NCI-H146 treated with DMSO at 0.1 percent for 48 hours (cell line): ENCODE results near the gene PIK3R4.

Experiments
- DNase-seq: peaks from one replicate; lab custom pipeline; 2025; ENCODE audit not compliant: unreplicated experiment; lab: John Stamatoyannopoulos, UW

The PIK3R4 gene

DNA sequence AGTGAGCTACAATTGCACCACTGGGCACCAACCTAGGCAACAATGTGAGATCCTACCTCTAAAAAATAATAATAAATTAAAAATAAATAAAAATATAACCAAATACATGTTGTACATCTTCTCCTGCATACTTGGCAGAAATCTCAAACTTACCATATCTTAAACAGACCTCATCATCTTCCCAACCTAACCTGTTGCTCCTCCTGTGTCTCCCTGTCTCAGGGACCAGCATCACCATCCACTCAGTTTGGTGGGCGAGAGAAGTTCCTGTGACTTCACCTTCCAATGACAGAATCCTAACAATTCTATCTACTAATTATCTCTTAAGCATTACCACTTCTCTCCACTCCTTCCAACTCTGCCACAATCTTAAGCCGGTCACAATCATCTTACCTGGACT lies 3.3 kb downstream of the PIK3R4 start:
- no peak for DNase-seq

DNA sequence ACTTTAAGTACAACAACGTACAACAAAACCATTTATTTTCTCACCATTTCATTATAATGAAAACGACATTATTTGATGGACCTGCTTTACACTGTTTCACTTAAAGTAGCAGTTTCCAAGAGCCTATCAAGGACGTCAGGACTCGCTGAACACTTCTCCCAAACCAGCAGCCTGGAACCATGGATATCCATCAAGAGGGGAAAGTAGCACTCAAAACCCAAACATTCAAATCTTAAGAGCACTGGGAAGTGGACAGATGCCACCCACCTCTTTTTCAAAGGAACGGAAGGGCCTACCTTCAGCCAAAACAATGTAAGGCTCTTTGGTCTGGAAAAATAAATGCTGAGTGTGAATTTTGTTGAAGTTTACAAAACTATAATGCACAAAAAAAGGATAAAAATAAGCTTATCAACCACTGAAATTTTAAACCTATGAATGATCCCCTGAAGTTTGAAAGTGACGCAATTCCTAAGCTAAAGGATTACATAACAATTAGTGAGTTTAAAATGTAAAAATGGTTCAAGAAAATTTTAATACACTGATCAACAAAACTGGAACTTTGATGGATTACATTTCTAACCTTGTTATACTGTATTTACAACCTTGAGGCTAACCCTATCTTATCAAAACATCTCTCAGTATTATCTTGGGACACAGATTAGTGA lies 4.6 kb downstream of the PIK3R4 start:
- no peak for DNase-seq

DNA sequence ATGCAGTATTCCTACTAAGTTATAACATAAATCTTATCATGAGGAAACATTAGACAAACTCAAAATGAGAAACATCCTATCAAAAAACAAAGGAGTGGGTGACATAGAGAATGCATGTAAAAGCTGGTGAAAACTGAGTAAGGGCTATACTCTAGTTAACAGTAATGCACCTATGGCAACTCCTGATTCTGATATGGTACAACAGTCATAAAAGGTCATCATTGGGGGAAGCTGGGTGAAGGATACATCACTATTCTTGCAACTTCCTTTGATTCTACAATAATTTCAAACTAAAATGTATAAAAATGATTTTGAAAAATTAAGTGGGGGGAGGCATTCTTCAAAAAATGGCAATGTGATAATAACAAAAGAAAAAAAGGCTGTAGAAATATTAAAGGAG lies 6.8 kb downstream of the PIK3R4 start:
- no peak for DNase-seq

DNA sequence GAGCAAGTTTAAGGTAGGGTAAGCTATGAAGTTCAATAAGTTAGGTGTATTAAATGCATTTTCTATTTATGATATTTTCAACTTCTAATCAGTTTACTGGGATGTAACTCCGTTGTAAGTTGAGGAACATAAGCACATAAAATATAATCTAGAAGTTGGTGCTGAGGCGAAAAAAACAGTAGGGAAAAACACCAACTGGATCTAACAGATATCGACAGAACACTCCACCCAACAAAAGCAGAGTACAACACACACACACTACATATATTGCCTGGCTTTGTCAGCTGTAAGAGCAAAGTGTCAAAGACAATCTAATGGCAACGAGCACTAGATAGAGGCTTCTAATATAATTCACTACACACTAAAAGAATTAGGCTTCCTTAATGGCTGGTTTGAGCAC lies 8.4 kb downstream of the PIK3R4 start:
- DNase-seq, result no peak

DNA sequence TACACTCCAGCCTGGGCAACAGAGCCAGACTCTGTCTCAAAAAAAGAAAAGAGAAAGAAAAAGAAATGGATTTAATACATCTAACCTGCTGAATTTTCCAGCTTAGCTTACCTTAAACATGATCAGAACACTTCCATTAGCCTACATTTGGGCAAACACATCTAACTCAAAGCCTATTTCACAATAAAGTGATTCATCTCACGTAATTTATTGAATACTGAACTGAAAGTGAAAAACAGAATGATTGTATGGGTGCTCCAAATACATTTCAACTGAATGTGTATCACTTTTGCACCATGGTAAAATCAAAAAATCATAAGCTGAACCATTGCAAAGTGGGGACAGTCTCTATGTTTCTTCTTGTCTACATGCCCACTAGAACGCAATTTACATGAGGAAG lies 9.0 kb downstream of the PIK3R4 start:
- no peak for DNase-seq

DNA sequence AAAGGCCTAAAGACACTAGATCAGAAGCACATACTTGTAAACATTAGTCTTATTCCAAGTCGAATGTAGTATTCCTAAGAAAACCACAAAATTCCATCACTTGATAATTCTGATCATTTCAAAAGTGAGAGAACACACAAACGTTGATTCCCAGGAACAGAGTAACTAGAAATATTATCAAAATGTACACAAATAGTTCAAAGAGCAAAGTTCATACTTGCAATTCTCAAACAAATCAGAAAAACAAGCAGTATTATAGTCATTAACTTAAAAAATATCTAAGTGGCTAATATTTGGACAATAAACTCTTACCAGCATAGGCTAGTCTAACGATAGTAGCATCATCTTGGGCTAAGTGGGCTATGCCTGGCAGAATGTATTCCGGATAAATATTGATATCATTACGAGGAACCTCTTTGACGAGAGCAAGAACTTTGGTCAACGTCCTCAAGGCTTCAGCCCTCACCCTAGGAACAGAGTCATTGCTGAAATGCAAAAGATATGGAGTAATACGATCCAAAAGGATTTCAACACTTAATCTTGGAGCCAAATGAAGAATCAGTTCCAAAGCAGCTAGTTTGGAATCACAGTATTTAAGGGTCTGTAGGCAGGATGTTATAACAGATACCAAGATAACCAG lies 13.3 kb downstream of the PIK3R4 start:
- DNase-seq, result no peak

DNA sequence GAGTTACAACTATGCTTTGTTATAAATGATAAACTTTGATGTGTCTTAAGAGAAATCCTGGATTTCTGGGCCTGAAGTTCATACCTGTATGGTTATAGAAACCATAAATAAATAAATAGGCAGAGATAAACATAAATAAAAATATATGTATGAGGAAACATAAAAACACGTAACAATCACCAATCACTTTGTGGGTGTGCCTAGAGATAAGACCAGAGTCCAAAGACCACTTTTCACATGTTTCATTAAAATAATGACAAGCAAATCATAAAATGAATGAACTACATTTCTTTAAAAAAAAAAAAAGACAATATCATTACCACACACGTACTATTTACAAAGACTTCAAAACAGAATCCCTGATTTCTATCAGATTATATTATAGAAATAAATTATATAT lies 14.1 kb downstream of the PIK3R4 start:
- no peak for DNase-seq

DNA sequence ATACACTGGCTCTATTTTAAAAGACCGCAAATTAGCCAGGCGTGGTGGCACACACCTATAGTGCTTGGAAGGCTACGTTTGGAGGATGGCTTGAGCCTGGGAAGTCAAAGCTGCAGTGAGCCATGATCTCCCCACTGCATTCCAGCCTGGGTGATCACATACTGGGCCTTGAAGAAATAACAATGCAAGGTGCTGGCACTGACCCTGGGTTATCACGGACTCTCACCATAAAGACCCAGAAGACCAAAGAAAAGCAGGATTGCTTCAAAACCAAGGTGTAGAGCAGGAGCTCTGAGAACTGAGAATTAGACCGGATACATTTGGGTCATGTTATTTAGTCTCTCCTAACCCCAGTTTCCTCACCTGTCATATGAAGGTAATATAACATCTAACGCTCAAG lies 14.8 kb downstream of the PIK3R4 start:
- DNase-seq, result no peak

DNA sequence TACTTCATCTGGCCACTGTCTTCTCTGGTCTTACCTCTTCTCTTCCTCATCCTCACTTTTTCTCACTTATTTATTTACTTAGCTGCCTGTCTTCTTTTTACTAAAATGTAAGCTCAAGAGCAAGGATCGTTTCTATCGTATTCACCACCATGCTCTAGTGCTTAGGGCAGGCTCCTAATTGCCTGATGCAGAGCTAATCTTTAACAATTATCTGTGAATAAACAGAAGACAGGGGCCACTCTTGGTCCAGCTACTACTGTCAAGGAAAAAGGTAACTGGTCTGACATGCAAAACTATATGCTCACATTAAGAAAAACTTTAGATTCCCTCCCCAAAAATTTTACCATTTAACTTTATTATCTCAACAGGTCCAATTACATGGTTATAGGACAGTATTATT lies 17.5 kb downstream of the PIK3R4 start:
- DNase-seq, result peak; percentile 33

DNA sequence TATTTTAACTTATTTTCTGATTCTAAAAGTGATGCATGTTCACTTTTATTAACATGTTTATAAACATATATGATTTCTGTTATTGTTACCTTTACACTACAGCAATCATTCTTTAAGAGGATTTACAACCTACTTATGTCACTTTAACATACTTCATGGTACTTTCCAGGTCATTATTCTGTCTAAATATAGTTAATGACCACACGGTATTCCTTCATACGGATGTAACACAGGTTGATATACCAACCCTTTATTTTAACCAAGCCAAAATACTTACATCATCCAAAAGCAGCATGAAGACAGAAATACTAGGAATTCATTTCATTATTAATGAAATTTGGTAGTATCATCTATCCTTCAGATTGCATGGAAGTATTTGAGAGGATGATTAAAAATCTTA lies 18.6 kb downstream of the PIK3R4 start:
- DNase-seq, result no peak

DNA sequence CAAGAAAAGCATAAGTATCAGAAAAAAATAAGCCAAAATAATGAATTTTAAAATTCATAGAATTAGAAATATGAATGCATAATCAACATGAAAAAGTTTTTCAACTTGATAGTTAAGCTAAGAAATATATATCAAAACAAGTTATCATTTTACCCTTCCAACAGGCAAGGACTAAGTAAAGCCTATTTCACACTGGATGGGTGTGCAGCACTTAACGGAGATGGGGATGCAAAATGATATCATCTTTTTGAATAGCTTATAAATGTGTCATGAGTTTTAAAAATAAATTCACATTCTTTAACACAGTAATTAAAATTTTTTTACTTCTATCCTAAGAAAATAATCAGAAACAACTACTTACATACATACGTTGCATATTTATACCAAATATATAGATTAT lies 20.9 kb downstream of the PIK3R4 start:
- no peak for DNase-seq

DNA sequence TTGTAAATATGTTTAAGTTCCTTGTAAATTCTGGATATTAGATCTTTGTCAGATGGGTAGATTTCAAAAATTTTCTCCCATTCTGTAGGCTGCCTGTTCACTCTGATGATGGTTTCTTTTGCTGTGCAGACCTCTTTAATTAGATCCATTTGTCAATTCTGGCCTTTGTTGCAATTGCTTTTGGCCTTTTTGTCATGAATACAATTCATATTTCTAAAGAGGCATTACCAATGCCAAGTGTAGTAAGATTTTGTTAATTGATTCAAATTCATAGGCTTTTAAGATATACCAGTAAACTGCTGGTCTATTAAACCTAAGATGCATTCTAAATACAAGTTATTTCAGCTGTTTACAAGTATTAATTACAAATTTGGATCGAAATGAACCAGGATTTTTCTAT lies 31.0 kb downstream of the PIK3R4 start:
- DNase-seq, result no peak

DNA sequence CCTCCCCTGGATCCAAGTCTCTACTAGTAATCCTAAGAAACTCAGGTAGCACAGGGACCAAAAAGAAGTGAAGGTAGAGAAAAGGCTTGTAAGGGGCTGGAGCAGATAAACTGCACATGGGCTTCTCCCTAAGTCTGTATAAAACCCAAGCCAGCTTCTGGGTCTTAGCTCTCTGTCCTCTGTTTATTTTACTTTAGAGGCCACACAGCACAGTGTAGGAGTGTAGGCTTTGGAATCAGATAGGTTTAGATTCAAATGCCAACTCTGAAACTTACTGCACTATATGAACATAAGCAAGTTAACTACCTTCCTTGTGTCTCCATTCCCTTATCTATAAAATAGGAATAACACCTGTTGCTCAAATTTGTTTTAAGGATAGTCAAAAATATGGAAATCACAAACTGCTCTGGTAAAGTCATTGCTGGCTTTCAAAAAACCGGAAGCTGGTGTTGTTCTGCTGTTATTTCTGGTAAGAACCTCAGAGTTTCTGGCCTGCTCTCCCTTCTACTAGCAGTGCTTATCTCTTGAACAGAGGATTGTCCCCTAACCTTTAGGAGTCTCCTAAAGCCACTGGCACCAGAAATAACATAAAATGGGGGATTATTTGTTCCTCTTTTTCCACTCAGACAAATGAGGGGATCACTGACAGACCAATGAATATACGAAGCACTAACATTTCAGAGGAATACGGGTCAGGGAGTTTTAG lies 33.8 kb downstream of the PIK3R4 start:
- DNase-seq, result no peak

DNA sequence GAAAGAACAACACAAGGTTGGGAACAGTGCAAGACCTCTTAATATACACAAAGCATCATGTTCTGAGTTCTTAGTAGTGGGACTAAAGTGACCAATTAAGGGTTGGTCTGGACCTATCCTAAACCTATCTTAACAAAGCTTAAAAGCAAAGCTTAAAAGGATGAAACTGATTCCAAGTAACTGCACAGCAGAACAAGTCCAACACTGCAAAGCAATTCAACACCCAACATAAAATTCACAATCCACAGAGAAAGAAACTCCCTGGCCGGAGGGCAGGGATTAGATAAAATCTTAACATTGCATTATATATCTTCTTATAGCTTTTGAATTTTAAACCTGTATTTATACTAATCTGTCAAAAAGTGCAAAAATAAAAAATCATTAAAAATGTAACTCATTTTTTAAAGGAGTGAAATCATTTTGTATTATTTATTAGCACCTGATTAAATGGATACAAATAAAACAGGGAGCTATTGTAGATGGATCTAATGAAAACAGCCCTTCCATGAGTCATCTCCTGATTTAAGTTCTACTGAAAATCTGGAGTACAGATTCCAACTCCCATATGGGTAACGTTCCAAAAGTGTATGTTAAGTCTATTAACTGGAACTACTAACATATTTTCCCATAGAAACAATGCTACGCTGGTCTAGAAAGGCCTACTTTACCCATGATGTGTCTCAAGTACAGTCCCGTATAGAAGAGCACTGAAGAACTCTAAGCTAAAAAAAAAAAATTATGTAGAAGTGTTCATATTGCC lies 34.9 kb downstream of the PIK3R4 start:
- DNase-seq, result no peak

DNA sequence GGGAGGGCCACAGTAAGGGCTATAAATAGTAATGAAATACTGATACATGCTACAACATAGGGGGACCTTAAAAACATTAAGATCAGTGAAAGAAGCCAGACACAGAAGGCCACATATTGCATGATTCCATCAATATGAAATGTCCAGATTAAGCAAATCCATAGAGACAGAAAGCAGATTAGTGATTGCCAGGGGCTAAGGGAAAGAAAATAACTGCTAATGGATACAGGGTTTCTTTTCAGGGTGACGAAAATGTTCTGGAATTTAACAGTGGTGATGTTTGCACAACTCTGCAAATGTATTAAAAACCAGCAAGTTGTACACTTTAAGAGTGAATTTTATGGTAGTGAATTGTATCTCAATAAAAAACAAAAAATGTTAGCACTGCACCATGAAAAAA lies 37.0 kb downstream of the PIK3R4 start:
- no peak for DNase-seq

DNA sequence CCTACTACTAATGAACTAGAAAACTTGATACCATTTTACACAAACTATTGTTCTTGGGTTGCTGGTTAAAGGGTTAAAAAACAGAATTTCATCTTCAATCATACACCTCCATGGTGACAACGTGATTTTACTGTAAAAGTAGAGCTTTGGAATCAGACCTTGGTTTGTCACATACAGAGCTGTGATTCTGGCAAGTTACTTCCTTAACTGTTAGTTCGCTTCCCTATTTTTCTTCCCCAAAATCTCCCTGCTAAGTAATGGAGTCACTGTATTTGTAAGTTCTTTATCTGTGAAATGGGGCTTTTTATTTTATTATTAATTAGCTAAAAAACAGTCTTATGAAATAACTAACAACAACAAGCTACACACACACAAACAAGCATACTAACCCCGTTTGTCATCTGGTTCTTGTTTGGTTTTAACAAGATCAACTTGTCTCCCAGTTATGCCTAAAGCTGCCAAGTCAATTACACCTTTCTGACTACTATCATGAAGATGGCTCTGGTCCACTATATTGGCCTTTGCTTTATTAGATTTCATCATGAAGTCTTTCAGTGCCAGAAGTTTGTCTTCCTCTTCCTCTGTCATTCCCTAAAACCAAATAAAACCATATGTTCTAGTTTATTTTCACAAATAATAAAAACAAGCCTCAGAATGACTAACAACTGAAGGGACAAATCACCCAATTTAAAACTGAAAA lies 38.6 kb downstream of the PIK3R4 start:
- no peak for DNase-seq

DNA sequence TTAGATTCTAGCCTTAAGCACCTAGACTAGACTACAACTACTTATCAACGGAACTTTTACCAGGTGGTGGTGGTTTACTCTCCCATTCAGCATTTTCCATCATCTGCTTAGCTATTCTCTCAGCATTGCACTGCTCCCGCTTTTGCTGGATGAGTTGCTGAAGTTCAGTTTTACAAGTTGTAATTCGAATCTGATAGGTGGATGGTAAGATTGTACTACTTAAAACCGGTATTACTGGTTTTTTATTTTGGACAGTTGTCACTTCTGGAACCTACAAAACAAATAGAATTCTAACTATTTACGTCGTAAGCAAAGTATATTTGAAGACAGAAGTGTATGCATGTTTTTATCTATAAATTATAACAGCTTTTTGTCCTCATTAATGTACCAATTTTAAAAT lies 41.1 kb downstream of the PIK3R4 start:
- DNase-seq, result no peak

DNA sequence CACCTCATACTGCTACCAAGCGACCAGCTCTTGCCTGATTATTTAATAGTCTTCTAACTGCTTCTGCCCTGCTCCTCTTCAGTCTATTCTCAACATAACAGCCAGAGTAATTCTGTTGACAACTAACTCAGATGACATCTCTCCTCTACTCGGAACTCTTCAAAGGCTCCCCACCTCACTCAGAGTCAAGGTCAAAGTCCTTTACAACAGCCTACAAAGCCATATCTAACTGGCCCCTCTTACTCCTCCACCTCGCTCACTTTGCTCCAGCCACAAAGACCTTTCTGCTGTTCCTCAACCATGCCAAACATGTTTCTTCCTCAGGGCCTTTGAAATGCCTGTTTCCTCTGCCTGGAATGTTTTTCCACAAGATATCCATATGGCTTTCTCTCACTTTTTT lies 43.6 kb downstream of the PIK3R4 start:
- no peak for DNase-seq

DNA sequence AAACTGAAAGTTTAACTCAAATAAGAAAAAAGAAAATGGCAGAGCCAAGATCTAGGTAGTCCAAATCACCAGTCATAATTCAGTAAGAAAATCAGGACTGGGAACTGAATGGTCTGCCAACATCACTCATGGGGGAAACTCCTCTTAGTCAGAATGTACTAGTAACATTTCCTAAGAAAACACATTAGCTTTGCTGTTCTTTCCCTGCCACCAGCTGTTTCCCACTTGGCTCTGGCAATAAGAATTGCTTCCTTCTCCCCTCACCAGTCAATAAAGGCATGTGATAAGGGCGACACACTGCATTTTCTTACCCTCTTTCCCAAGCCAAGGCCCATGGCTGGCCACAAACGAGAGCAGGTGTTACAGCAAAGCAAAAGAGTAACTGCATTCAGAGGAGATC lies 46.1 kb downstream of the PIK3R4 start:
- no peak for DNase-seq

DNA sequence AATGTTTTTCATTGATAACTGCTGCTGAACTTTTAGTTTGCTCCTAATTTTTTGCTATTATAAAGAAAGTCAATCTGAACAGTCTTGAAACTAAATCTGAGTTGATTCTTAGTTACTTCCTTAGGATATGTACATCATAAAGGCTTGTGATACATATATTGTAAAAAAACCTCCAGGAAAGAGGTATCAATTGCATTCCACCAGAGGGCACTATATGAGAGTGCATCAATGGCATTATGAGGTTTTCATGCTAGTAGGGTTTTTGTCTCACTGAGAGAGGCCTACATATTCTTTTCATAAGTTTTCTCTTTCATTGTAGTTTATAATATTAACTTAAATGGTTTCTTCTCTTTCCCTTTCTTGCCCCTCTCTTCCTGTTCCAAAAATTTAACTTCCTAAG lies 46.9 kb downstream of the PIK3R4 start:
- peak; percentile 20 for DNase-seq

DNA sequence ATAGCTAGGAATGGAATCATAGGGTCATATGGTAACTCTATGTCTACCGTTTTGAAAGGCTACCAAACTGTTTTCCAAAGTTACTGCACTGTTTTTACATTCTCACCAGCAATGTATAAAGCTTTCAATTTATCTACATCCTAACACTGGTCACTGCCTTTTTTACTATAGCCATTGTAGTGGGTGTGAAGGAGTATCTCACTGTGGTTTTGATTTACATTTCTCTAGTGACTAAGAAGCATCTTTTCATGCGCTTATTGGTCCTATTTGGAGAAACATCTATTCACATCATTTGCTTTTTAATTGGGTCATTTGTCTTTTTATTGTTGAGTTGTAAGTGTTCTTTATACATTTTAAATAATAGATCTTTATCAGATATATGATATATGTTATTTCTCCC lies 53.3 kb downstream of the PIK3R4 start:
- DNase-seq, result no peak
